NB4 (cell line): ENCODE data around the gene PHF20.

ENCODE experiments used
- MYC ChIP-seq: IDR thresholded peaks from 2 replicates; pipeline ENCODE4 v1.6.1; 2011; ENCODE audit warnings: low read depth, low read length
- POLR2A ChIP-seq: IDR thresholded peaks from 2 replicates; pipeline ENCODE4 v1.6.1; 2011; ENCODE audit warnings: mild to moderate bottlenecking; ENCODE audit not compliant: insufficient read length; ENCODE audit errors: extremely low read depth
- TF ChIP-seq, protein P1 (sequence below): IDR thresholded peaks from one replicate; pipeline ENCODE4 v1.5.1; 2012; ENCODE audit warnings: low read depth, low read length
- TF ChIP-seq, protein P2 (sequence below): IDR thresholded peaks from 2 replicates; pipeline ENCODE4 v1.6.1; 2011; ENCODE audit warnings: low read depth, low read length

DNA sequence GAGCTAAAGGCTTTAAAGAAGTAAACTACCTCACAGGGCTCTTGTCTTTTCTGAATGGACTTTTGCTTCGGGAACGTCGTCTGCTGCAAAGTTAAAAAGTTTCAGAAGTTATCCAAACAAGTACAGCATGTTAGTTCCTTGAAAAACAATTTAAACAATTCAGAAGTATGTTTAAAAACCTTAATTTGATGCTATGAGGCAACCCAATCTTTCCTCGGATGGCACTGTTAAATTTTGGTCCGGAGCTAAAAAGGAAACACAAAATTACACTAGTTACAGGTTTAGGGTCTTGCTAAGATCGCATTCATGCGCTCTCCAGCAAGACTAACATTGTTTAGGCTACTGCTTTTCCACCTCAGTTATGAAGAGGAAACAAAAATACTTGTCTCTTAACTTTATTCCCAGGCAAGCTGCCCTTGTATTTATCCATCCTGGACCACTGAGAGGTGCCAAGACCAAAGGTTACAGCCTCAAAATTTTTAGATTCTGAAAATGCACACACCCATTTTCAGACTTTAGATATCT lies 42.5 kb upstream of the PHF20 start:
- TF ChIP-seq, protein P1, sequence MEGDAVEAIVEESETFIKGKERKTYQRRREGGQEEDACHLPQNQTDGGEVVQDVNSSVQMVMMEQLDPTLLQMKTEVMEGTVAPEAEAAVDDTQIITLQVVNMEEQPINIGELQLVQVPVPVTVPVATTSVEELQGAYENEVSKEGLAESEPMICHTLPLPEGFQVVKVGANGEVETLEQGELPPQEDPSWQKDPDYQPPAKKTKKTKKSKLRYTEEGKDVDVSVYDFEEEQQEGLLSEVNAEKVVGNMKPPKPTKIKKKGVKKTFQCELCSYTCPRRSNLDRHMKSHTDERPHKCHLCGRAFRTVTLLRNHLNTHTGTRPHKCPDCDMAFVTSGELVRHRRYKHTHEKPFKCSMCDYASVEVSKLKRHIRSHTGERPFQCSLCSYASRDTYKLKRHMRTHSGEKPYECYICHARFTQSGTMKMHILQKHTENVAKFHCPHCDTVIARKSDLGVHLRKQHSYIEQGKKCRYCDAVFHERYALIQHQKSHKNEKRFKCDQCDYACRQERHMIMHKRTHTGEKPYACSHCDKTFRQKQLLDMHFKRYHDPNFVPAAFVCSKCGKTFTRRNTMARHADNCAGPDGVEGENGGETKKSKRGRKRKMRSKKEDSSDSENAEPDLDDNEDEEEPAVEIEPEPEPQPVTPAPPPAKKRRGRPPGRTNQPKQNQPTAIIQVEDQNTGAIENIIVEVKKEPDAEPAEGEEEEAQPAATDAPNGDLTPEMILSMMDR: no peak
- TF ChIP-seq, protein P2, sequence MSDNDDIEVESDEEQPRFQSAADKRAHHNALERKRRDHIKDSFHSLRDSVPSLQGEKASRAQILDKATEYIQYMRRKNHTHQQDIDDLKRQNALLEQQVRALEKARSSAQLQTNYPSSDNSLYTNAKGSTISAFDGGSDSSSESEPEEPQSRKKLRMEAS: no peak
- TF ChIP-seq POLR2A: no peak
- no peak for TF ChIP-seq MYC
